ENCODE measurements around the gene LUC7L3. TPM values are rescaled to one million over a fixed set of nuclear protein-coding genes. Genes with fewer than 3 reads are reported as not detected.

The LUC7L3 gene
- total RNA-seq, 3 donors from 2014 or later: 91.0 to 122 (median 114) TPM

DNA sequence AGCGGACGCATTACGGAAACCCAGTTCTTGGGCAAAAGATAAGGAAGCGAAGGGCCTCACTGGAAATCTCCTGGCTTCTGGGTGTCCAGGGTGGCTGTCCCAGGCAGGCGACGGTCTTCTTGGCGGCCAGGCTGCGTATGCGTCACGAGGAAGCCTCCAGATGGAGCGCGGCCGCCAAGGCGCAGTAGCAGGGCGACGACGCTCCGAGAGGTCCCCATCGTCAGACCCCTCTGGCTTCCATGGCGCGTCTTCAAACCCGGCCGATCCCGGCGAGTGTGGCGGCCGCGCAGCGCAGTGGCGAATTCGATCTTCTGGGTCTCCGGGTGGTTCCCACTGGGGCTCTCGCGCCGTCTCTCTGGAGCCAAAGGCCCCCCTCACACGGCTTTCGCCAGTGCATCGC is 61.8 kb downstream of the LUC7L3 start:
- Histone ChIP-seq H3K9me3 (no peaks in the 10 kb centered on the region), H3K4me3 (no peak overlapping the region), H3K36me3 (ENCODE audit: low read depth) (no peaks in the 10 kb centered on the region), H3K4me1 (ENCODE audit: low read depth) (no peaks in the 10 kb centered on the region)
- peak in 1 of 3 donors; percentile 47 for DNase-seq
- TF ChIP-seq, protein P1, sequence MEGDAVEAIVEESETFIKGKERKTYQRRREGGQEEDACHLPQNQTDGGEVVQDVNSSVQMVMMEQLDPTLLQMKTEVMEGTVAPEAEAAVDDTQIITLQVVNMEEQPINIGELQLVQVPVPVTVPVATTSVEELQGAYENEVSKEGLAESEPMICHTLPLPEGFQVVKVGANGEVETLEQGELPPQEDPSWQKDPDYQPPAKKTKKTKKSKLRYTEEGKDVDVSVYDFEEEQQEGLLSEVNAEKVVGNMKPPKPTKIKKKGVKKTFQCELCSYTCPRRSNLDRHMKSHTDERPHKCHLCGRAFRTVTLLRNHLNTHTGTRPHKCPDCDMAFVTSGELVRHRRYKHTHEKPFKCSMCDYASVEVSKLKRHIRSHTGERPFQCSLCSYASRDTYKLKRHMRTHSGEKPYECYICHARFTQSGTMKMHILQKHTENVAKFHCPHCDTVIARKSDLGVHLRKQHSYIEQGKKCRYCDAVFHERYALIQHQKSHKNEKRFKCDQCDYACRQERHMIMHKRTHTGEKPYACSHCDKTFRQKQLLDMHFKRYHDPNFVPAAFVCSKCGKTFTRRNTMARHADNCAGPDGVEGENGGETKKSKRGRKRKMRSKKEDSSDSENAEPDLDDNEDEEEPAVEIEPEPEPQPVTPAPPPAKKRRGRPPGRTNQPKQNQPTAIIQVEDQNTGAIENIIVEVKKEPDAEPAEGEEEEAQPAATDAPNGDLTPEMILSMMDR (IDR thresholded peaks at IDR 0.05): no peak
- no peak for ATAC-seq
- intact Hi-C loops (cut with DNase I, micrococcal nuclease): loop anchor here (5.0 to 10.0 kb wide), 3 partner anchors 61 to 184 kb away; no protein-coding TSS in a partner anchor

DNA sequence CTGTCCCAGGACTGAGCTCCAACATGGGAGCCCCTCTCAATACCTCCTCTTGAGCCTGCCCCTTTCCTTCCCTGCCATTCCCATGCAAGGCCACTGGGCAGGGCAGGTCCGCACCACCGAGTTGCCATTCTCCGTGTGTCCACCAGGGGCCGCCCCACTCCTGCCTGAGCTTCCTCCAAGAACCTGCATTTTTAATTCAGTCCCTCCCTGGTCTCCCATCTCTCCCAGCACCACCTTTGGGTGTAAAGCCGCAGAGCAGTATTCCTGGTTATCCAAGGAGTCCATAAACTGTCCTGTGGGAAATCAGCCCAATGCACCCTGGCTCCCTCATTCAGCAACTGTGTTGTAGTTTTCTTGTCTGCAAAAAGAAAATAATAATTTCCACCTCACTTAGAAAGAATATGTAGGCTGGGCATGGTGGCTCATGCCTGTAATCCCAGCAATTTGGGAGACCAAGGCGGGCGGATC is 63.8 kb downstream of the LUC7L3 start:
- ATAC-seq (peak; percentile 99), DNase-seq (peak; percentile 87 to 92 (median 89))
- Histone ChIP-seq H3K4me3 (no peak overlapping the region), H3K36me3 (ENCODE audit: low read depth) (no peaks in the 10 kb centered on the region), H3K9me3 (no peaks in the 10 kb centered on the region), H3K4me1 (ENCODE audit: low read depth) (no peaks in the 10 kb centered on the region)
- intact Hi-C loops (cut with DNase I, micrococcal nuclease): loop anchor here (2.0 to 10.0 kb wide), 4 partner anchors 59 to 182 kb away; no protein-coding TSS in a partner anchor
- TF ChIP-seq, protein P1 (IDR thresholded peaks at IDR 0.05): peak; percentile 94

DNA sequence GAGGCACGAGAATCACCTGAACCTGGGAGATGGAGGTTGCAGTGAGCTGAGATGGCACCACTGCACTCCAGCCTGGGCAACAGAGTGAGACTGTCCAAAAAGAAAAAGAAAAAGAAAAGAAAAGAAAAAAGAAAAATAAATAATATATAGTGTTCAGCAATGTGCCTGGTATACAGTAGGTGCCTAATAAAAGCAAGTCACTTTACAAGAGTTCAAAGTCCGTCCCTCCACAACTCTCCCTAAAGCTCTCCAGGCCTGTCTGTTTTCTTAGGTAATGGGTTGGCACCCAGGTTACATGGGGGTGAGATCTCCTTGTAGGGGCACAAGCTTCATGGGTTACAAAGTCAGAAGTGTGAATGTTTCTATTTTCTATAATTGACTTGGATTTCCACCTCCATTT is 64.5 kb downstream of the LUC7L3 start:
- intact Hi-C loops (cut with DNase I, micrococcal nuclease): loop anchor here (2.0 to 10.0 kb wide), 4 partner anchors 58 to 181 kb away; no protein-coding TSS in a partner anchor
- DNase-seq (no peak), ATAC-seq (no peak)
- Histone ChIP-seq H3K4me1 (ENCODE audit: low read depth) (no peaks in the 10 kb centered on the region), H3K9me3 (no peaks in the 10 kb centered on the region), H3K4me3 (no peak overlapping the region), H3K36me3 (ENCODE audit: low read depth) (no peaks in the 10 kb centered on the region)
- TF ChIP-seq, protein P1 (IDR thresholded peaks at IDR 0.05): no peak

DNA sequence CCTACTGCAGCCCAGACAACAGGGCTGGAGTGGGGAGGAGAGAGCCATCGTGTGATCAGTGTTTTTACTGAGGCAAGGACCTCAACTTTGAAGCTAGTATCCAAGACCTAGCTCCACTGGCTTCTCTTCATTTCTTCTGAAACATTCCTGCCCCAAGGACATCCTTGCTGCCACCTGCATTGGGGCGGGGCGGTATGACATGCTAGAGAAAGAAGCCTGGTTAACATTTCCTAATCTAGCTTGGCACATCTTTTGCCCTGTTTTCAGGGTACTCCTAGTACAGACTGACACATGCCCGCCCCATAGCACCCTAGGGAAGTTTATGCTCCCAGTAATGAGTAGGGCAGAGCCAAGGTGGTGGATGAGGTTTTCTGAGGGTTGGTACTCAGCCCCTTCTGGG is 65.7 kb downstream of the LUC7L3 start:
- no peaks in the 10 kb centered on the region for H3K4me1 ChIP-seq (ENCODE audit: low read depth)
- no peak for DNase-seq
- no peak overlapping the region for H3K4me3 ChIP-seq
- intact Hi-C loops (cut with DNase I, micrococcal nuclease): loop anchor here (10.0 kb wide), 2 partner anchors 170 to 180 kb away; no protein-coding TSS in a partner anchor
- TF ChIP-seq, protein P1 (IDR thresholded peaks at IDR 0.05): no peak
- H3K9me3 ChIP-seq: no peaks in the 10 kb centered on the region
- no peak for ATAC-seq
- no peaks in the 10 kb centered on the region for H3K36me3 ChIP-seq (ENCODE audit: low read depth)

DNA sequence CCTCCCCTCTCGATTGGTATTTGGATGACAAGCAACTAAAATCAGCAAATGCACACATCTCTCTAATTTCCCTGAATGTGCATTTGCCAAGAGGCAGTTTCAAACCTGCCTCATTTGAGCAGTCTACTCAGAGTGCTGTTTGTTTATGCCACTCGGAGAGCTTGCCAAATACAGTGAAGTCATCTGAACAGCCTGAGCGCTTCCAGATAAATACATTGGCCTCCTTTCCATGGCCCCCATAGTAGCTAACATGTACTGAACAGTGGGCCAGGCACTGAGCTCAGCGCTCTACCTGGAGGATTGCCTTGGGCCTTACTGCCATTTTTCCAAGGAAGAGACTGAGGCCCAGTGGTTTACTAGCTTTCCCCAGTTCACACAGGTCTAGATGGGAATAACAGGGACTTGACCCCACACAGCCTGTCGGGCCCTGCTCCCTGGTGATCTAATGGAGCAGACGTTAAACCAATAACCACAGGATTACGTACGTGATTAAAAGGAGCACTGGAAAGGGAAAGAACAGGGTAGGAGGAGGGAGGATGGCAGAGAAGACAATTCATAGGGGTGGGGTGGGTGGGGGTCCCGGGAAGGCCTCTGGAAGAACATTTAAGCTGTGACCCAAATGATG is 66.7 kb downstream of the LUC7L3 start:
- DNase-seq (peak in 1 of 3 donors; percentile 40), ATAC-seq (peak; percentile 12)

More for the DNA sequence above, 66.7 kb downstream of the LUC7L3 start:
- Histone ChIP-seq H3K36me3 (ENCODE audit: low read depth) (no peaks in the 10 kb centered on the region), H3K9me3 (no peaks in the 10 kb centered on the region), H3K4me3 (no peak overlapping the region), H3K4me1 (ENCODE audit: low read depth) (no peaks in the 10 kb centered on the region)
- intact Hi-C loops (cut with DNase I, micrococcal nuclease): loop anchor here (10.0 kb wide), 2 partner anchors 169 to 179 kb away; no protein-coding TSS in a partner anchor
- TF ChIP-seq, protein P1 (IDR thresholded peaks at IDR 0.05): no peak
